H4 (cell line): ENCODE measurements around the gene WDR88. TPM values are rescaled to one million over a fixed set of nuclear protein-coding genes. Genes with fewer than 3 reads are reported as not detected.
"Not testable (repeated sequence)": the region's sequence is repeated elsewhere in the genome, so short reads cannot be mapped to it uniquely, and the experiment has no call there.

Source experiments
- DNase-seq: peaks from one replicate; pipeline ENCODE4 v3.0.0-alpha.2; 2015; ENCODE audit warnings: low spot score
- total RNA-seq: library from RNA; depleted of rRNA; stranded (reverse); fragments of >200 nt; shearing (Covaris generic); gene quantifications from 2 replicates; pipeline ENCODE4 v1.2.3, GENCODE V29; 2014

The WDR88 gene
- total RNA-seq, 1 experiment from 2014 or later: not detected

DNA sequence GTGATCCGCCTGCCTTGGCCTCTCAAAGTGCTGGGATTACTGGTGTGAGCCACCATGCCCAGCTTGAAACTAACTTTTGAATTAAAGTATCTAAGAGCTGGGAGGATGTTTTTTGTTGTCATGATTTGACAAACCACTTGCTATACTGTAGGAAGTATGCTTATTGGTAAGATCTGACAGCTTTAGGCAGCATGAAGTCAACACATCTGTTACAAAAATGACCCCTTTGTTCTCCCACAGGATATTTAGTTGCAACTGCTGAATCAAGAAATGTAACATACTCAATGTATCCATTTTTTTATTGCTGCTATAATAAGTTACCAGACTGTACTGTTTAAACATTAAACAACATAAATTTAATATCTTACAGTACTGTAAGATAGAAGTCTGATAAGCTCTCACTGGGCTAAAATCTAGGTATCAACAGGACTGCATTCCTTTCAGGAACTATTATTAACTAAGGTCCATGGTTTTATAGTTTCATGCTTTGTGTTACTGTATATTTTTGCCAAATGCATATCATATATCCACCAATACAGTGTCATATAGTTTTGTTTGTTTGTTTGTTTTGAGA, 39.4 kb downstream of the WDR88 start:
- no peak for DNase-seq

DNA sequence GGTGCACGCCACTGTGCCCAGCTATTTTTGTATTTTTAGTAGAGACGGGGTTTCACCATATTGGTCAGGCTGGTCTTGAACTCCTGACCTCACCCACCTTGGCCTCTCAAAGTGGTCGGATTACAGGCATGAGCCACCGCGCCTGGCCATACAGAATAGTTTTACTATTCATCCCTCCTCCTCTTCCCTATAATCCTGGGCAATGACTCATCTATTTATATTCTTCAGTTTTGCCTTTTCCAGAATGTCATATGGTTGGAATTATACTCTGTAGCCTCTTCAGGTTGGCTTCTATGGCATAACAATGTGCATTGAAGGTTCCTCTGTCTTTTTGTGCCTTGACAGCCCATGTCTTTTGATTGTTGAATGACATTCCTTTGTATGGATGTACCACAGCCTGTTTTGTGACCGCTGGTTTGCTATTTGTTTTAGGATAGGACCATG, 40.0 kb downstream of the WDR88 start:
- peak; percentile 64 for DNase-seq

DNA sequence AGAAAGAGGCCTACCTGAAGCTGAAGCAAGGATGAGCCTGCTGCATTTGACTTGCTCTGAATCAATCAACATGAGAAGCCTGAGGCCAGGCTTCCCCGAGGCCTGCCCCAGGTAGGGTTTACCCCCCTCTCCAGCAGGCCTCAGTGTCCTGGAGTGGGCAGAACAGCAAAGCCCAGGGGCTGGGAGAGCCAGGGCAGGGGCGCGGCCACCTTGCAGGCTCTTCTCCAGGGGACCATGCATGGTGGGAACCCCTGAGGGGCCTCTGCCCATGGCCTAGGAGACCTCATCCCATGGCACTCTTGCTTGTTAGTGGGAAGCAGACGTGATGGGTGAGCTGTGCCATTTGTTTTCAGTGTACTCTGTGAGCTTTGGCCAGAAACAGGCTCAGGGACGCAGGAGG, 42.3 kb downstream of the WDR88 start:
- no peak for DNase-seq

DNA sequence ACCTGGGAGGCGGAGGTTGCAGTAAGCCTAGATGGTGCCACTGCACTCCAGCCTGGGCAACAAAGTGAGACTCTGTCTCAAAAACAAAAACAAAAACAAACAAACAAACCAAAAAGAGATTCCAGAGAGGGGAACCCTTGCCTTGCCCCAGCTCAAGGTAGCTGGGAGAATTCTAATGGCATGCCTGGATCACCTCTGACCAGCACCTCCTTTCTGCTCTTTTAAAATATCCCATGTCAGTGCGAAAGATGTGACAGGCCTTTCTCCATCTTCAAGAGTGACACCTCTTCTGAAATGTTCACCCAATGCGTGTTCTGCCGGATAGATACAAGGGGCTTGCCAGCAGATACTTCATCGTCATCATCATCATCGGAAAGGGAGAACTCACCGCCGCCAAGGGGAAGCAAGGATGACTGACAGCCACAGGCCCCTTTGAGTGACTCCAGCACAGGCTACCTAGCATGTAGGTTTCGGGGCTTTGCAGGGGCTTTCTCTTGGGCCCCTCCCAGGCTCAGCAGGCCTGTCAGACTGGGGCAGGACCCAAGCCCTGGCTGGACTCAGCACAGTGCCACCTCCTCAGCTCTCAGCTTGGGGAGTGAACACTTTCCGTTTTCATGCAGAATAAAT, 43.4 kb downstream of the WDR88 start:
- DNase-seq: no peak

DNA sequence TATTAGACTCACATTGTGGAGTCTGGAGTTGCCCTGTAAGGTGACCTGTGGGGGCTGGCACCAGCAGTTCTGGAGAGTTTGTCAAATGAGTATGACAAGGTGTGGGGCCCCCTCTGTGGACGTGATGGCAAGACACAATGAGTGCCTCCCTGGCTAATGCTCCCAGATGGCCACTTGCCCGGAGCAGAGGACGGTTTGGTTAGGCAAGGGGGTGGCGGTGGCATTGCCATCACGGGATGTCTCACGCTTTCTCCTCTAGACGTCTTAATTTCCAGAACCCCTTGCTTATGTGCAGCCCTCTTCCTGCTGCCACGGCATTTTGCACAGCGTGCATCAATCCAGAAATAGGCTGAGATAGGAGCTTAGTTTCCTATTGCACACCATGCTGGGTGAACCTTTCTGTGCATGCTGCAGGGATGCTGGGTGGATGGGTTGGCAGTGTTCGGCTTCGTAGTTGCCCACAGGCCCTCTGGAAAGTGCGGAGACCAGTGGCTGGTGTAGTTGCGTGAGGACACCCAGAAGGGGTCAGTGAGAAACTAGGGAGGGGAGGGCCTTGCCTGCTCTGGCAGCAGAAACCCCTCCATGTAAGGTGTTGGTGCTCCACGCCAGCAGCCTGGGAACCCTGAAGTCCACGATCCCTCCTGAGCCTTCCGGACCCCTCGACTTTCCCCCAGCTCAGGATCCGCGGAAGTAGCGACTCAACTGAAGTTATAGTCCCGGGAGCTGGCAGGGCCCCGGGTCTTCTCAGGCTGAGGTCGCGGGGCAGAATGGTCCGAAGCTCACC, 44.2 kb downstream of the WDR88 start:
- DNase-seq: no peak

DNA sequence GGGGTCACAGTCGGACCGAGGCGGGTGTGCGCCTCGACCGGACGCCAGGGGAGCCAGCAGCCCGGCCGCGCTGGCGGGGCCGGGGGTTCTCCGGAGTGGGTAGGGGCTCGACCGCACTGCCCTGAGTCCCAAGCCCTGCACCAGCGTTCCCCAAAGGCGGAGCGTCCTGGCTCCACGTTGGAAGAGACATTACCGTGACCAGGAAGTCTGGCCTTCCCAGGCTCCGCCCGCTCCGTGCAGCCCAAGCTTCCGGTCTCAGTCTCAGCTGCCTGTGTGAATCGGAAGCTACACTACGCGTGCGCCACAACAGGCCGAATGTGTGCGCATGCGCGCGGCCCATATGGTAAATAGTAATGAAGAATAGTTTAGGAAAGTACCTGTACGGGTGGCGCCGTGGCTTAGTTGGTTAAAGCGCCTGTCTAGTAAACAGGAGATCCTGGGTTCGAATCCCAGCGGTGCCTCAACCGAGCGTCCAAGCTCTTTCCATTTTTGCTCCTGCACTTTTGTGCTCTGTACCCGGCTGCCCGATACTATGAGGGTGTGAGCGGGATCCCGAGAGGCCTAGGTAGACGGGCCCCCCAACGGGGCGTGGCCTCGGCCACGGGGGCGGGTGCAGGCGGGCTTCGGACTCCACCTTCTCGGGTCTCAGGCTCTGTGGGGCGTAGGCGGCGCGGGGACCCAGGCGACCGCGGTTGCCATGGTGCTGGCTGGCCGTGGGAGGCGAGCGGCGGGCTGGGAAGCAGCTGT, 44.9 kb downstream of the WDR88 start:
- DNase-seq: peak; percentile 100

DNA sequence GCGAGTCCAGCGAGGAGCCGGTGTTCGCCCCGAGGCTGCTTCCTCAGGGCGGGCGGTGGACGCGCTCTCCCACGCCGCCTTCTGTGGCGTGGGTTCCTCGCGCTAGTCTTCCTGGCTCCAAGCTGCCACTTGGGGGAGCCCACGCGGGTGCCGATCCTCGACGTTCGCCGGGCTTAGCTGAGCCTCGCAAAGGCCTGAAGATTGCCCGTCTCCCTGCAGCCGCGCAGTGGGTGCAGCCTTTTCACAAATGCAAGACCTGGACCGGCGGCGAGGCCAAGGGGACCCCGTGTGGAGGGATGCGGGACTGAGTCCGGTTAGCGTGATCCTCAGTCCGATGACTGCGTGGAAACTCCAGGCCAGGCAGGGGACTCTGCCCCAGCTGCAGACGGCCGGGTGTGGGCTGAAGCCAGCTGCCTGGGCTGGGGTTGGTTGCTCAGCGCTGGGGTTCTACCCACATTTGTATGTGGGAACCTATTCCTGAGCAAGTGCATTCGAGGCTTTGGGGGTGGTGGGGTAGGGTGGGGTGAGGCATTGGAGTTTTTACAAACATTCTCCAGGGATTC, 45.6 kb downstream of the WDR88 start:
- no peak for DNase-seq

DNA sequence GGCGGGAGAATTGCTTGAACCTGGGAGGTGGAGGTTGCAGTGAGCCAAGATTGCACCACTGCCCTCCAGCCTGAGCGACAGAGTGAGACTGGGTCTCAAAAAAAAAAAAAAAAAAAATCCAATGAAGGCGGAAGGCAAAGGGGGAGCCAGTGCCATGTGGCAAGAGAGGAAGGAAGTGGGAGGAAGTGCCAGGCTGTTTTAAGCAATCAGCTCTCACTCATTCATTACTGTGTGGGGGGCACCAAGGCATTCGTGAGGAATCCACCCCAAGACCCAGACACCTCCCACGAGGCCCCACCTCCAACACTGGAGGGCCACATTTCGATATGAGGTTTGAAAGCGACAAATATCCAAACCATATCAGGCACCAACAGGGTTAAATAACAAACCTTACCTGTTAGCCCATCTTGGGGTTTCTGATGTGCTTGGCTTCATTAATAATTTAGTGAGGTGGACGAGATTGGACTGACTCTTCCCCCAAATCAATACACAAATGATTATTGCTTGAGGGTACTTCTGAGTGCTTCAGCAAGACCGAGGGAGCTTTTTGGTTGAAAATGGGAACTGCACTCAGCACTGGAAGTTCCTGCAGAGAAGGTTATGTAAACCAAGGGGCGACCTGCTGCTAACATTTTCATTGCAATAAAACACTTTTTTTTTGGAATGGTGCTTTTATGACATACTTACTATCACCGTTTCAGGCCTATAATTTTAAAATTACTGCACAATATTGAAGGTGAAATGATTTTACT, 54.7 kb downstream of the WDR88 start:
- DNase-seq: no peak

DNA sequence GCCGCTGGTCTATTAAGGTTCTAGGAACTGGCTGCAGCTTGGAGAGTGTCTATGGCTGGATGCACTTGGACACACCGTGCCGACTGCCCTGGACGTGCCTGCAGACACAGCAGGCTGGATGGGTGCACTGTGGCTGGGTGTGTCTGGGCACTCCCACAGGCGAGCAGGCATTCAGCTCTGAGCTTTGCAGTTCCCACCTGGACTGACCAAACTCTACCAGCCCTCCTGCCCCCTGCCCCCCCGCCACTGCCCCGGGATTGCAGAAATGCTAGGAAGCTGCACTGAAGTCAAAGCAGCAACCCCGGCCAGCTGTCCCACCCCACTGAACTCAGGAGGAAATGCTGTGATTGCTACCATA, 55.2 kb downstream of the WDR88 start:
- no peak for DNase-seq

DNA sequence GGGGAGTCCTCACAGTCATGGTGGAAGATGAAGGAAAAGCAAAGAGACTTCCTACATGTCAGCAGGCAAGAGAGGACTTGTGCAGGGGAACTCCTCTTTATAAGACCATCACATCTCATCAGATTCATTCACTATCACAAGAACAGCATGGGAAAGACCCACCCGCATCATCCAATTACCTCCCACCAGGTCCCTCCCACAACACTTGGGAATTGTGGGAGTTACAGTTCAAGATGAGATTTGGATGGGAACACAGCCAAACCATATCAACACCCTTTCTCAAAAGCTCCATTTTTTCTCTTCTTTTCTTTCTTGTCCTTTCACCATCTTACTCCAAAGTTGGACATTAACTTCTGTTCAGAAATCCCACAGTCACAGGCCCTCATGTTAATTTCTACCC, 57.5 kb downstream of the WDR88 start:
- no peak for DNase-seq

DNA sequence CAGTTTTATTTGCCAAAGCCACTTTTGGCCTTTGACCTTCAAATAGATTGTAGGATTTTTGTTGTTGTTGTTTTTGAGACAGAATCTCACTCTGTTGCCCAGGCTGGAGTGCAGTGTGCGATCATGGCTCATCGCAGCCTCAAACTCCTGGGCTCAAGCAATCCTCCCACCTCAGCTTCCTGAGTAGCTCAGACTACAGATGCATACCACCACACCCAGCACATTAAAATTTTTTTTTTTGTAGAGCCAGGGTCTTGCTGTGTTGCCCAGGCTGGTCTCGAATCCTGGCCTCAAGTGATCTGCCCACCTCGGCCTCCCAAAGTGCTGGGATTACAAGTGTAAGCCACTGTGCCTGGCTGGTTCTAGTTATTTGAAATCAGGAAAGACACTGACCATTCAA, 59.2 kb downstream of the WDR88 start:
- DNase-seq: not testable (repeated sequence)

DNA sequence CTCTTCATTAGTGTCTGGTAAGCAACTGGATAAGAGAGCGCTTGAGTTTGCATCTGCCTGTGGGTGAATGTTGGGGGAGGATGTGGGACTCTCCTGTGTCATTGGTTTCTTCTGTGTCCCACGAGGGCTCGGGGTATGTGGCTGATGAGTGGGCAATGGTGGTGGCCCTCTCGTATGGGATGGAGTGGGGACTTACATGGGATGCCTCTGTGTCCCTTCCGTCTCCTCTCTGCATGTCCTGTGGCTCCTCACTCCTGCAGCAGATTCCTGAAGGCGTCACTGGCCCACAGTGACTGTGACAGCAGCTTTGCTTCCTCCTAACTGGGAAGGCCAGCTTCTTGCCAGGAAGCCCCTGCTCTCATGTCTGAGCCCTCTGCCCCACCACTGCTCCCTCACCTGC, 59.6 kb downstream of the WDR88 start:
- no peak for DNase-seq

DNA sequence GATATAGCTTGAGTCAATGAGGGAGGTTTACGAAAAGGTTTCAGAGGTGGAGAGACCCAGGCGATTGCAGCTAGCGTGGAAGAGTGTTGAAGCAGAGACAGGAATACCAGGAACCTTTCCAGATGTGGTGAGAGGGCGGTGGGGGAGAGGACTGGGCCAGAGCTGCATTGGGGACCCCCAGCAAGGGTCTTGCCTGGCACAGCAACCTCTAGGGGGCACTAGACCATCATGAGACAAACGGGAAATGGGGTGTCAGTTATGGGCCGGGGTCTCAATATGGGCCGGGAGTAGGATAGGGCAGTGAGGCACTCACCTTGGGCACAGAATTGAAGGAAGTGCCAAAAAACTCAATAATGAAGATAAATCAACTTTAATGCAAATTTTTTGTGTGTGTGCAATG, 60.1 kb downstream of the WDR88 start:
- no peak for DNase-seq

DNA sequence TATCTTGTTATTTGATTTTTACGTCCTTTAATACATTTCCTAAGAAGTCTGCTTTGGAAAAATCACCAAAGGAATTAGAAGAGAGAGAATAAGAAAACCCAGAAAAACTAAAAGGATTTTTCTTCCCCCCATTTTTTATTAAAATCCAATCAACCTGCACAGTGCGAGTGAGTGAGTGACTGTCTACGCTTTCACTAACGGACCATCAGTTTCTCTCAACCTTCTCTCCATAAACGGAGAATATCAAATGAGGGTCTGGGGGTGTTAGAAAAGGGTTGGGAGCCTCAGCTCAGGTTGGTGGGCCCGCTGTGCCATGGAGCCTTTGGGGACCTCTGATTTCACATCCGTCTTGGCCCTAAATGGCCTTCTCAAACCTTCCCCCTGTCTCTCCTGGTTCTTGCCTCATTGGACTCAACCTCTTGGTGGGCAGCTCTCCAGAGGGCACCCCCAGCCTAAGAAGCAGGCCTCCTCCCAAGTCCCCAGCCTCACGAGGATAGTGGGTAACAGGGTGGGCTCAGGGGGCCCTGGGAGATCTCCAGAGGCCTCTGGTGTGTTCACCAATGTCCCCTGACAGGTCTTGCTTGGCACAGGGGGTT, 61.5 kb downstream of the WDR88 start:
- no peak for DNase-seq

DNA sequence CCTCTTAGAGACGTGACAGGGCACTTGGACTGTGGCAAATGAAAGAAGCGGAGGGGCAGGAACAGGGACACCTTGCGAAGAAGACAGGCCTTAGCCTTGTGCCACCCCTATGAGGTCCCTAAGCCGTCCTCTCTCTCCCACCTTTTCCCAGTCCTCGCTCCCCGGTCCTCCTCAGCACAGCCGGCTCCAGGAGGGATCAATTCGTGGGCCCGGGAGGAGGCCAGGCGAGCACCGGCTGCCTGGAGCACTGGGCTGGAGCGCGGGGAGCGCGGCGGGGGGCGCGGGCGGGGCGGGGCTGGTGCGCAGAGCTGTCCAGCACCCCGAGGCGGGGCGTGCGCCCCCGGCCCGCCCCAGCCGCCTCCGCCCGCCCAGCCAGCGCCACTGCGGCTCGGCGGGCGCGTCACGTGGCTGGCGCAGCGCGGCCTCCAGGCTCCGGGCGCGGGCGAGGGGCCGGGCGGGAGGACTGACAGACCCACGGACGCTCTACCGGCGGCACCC, 62.0 kb downstream of the WDR88 start, which contains the start of gene LRP3:
Gene LRP3 (plus strand): TSS at position 466 of the 498 bp plus-strand sequence. CDS start 456 bp downstream, outside the sequence.
- DNase-seq: no peak

DNA sequence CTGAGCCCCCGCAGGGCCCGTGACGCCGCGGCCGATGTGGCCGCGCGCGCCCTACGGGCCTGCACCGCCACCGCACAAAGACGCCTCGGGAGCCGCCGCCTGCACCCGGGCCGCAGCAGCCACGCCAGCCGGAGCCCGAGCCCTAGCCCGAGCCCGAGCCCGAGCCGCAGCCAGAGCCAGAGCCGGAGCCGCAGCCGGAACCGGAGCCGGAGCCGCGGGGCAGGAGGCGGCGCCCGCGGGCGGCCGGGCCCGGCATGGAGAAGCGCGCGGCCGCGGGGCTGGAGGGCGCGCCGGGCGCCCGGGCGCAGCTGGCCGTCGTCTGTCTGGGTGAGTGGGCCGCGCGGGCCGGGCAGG, 62.6 kb downstream of the WDR88 start:
- no peak for DNase-seq

DNA sequence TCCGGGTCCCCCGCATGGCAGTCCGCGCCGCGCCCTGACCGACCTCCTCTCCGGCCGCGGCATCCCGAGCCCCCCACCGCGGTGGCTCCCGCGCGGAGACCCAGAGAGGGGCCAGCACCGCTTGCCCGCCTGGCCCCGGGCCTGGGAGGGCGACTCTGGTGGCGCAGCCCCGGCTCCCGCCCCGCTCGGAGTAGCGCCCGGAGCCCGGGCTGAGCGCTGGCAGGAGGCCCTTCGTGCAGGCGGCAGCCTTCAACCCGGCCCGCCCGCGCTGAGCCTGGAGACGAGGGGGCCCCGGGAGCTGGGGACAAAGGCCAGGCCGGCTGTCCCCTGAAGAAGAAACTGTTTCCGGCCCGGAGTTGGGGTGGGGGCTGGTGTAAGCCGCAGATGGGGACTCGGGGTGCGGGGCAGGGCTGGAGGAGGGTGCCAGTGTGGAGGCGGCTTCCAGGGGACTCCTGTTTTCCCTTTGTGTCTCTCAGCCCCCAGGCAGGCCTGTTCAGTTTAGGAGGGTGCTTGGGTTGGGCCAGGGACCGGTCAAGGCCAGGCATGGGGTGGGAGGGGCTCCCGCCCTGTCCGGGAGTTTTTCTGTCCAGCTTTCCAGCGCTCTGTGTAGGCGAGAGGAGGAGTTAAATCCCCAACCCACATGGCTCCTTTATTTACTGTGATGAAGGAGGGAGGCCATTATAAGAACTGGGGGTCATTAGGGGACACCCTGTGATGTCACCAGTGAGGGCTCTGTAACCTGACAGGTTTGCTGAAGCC, 63.2 kb downstream of the WDR88 start:
- no peak for DNase-seq

DNA sequence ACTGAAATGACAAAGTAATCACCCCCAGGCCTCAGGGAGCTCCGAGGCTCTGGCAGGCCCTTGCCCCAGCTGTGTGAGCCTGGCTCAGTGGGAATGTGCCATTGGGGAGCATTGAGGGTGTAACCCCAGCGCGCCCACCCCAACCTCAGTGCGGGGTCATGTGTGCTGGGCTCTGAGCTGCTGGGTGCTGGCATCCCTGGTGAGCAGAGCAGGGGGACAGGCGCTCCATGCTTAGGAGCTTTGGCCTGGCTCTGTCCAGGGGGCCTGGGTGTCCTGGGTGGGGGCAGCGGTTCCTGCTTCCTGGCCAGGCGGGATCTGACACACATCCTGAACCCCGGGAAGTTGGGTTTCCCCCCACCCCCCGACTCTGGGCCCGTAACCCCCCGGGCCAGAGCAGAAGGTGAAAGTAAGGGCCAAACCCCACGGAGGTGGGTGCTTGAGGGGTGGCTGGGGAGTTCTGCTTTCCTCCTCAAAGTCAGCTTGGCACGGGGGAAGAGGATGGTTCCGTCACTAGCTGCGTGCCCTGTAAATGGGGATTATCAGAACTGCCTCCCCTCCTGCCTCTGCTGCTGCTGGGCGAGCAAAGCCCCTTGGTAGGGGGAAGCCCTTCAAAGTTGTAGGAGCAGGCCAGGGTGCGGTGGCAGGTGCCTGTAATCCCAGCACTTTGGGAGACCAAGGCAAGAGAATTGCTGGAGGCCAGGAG, 63.9 kb downstream of the WDR88 start:
- DNase-seq: no peak

DNA sequence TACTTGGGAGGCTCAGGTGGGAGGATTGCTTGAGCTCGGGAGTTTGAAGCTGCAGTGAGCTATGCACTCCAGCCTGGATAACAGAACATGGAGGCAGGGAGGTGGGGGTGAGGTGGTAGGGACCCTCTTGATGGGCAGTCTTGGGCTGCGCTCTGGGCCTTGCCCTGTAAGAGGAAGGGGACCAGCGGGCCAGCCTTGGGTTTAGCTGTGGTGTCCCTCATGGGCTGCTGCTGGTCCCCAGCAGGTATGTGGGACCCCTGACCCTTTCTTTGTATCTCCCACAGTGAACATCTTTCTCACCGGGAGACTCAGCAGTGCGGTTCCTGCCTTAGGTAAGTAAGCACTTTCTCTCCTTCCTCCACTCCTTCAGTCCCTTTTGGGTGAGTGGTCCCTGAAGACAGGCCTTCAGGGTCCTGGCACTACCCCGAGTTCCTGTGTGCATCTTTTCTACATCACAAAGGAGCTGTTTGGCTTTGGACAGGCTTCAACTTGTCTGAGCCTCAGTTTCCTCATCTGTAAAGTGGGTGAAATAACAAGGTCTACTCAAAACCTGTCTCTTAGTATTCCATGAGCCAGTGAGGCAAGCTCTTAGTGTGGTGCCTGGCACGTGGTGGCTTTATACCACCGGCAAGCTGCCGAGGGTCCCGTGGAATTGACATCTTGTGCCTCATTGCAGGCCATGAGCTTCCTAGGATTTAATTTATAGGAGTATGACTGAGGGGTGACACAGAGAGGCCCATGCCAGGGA, 64.7 kb downstream of the WDR88 start:
- no peak for DNase-seq
